ENCODE measurements around the gene SPIN2A.
A peak's percentile ranks its signal among the peaks of the same experiment; 100 is the strongest.
"Not testable (repeated sequence)": the region's sequence is repeated elsewhere in the genome, so short reads cannot be mapped to it uniquely, and the experiment has no call there.

The SPIN2A gene

GRCh38 chrX:57137073-57137472, at the start of gene SPIN2A:
TSS of gene SPIN2A (minus strand) at chrX:57137397. CDS start at chrX:57136597, 800 bp downstream.
- not testable (repeated sequence) for DNase-seq (ENCODE audit: low spot score)

DNA sequence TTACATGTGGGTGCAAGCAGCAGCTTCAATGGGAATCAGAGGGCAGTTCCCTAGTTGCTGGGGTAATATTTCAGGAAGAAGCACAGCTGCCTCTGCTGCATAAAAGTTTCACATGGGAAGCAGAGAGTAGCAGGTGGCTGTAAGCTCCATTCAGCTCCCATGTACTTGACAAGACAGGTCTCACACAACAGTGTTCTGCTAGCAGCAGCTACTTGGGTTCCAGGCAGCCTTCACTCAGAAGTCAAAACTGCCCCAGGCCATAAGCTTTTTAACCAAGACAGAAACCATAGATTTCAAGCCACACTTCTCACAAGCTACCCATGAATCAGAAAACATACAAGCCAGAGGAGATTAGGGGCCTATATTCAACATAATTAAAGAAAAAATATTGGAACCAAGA, 41.4 kb upstream of the SPIN2A start:
- no peak for DNase-seq (ENCODE audit: low spot score)

- DNase-seq (ENCODE audit: low spot score) = no peak
Measured at GRCh38 chrX:57177070-57177469, 39.9 kb upstream of the SPIN2A start.

- DNase-seq (ENCODE audit: low spot score) = no peak
Measured at GRCh38 chrX:57172544-57172943, 35.3 kb upstream of the SPIN2A start.

- DNase-seq (ENCODE audit: low spot score) = peak; percentile 30
Measured at GRCh38 chrX:57156397-57157049, 19.3 kb upstream of the SPIN2A start.

DNA sequence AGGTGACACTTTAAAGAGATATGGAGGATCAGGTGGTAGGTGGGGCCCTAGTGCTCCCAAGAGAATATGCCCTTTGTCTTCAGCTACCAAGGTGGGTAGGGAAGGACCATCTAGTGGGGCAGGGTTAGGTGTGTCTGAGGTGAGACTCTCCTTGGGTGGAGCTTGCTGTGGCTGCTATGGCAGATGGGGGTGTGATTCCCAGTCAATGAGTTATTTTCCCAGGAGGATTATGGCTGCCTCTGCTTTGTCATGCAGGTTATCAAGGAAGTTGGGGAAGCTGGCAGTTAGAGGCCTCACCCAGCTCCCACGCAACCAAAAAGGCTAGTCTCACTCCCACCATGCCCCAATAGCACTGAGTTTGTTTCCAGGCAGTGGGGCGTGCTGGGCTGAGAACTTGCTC, 18.0 kb upstream of the SPIN2A start:
- no peak for DNase-seq (ENCODE audit: low spot score)

GRCh38 chrX:57152222-57152621, 15.0 kb upstream of the SPIN2A start:
- not testable (repeated sequence) for DNase-seq (ENCODE audit: low spot score)

GRCh38 chrX:57138674-57139073, 1.5 kb upstream of the SPIN2A start:
- DNase-seq (ENCODE audit: low spot score) = no peak

- DNase-seq (ENCODE audit: low spot score) = no peak
Measured at GRCh38 chrX:57137501-57137900, 304 bp upstream of the SPIN2A start.

DNA sequence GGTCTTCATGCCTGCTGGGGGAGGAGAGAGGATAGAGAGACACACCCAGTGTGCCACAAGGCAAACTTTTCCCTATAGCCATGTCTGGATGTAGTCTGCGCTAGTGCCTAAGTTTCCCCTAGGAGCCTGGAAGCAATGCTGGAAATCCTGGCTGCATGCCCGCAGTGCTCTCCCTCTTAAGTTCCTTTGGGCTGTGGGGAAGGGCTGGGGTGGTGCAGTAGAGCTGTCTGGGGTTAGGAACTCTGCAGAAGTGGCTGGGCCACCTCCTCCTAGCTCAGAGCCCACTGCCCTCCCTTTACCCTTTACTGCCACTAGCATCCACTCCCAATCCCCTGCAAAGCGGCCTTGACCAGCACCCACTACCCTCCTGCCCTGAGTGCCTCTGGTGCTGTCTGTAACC, 608 bp downstream of the SPIN2A start:
- DNase-seq (ENCODE audit: low spot score) = not testable (repeated sequence)

DNA sequence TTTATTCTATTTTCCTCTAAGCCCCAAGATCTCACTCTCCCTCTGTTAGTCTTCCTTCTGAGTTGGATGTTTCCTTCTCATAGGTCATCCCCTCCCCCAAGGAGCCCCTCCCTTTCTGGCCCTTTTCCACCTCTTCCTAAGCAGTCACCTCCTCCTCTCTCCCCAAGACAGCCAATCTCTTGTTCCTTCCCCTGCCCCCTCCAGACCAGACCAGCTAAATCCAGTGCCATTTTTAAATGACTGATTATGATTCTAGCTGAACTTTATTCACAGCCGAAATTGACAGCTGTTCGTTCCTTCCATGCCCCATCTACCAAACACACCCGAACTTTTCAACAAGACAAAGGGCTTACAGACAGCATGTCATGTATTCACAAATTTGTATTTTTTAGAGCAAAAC, 1.9 kb downstream of the SPIN2A start:
- DNase-seq (ENCODE audit: low spot score) = no peak

- DNase-seq (ENCODE audit: low spot score) = no peak
Measured at GRCh38 chrX:57134702-57135101, 2.5 kb downstream of the SPIN2A start.

DNA sequence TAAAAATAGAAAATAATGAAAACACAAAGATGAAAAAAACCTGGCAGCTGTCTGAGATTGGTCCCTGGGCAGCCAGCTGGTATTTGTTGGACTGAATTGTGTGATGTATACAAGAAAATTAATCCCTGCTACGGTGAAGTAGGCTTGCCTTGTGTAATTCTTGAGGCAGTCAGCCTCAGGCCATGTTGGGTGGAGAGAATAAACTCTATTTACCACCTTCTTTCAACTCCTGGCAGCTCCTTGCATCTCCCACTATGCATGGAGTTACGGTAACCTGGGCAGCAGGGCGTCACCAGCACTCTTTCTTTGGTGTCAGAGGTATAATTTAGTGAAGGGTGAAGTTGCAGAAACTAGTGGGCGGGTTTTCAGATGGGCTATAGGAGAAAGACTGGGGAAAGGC, 3.5 kb downstream of the SPIN2A start:
- no peak for DNase-seq (ENCODE audit: low spot score)

GRCh38 chrX:57133284-57133683, 3.9 kb downstream of the SPIN2A start:
- not testable (repeated sequence) for DNase-seq (ENCODE audit: low spot score)

DNA sequence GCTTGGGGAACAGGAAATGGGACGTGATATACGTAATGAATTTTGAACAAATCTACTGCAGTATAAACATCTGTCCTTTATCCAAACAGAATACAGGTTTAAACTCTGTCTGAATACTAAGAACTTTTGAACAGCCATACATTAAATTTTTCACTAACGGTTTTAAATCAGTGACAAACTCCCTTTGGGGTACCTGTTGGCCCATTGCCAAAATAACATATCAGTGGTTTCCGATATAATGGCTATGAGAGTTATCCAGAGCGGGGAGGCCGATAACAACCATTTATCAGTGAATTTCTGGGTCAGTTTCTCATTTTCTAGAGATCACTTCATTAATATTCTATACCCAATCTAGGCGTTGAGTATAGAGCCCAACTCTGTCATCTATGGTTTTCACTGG, 5.2 kb downstream of the SPIN2A start:
- no peak for DNase-seq (ENCODE audit: low spot score)

DNA sequence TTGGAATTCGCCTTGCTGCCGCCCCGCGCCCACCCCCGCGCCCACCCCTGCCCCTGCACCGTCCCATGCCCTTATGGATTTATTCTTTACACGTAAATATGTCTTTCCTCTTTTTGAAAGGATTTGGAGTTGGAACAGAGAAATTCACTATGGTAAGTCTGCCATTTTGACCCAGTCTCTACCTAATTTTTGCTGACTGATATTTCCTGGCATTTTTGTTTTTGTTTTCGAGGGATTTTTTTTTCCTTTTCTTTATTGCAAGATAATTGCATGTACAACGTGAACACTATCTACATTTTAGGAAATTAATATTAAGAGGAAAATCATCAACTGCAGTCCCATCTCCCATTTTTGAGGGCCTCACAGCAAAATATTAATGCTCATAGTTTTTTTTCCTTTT, 15.4 kb downstream of the SPIN2A start:
- DNase-seq (ENCODE audit: low spot score) = no peak

DNA sequence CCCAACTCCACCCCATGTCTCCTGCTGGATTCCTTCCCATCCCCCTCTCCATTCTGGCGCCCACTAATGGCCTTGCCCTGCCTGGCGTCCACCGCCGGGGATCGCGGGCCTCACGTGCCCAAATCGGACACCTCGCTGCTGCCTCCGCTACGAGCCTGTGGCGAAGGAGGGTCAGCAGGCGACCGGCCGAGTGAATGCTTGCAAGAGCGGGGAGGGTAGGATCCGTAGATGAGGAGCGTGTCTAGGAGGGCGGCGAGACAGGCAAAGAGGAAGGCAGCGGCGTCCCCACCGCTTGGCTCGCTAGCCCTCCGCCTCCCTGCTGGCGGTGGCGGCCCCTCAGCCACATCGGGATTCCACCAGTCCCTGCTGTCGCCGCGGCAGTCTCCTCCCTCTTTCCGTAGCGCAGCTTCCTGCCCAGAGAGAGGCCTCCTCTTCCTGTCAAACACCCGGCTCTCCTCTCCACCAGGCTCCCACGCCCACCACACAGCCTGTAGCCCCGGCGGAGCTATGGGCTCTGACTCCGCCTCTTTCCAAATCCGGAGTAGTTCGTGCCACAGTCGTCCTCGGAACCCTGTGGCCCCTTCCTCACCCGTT, 15.9 kb downstream of the SPIN2A start, which contains the start of gene SPIN2B:
Gene SPIN2B, minus strand, starts transcription at position 387 of the 594 bp plus-strand sequence.
- peak; percentile 52 for DNase-seq (ENCODE audit: low spot score)

DNA sequence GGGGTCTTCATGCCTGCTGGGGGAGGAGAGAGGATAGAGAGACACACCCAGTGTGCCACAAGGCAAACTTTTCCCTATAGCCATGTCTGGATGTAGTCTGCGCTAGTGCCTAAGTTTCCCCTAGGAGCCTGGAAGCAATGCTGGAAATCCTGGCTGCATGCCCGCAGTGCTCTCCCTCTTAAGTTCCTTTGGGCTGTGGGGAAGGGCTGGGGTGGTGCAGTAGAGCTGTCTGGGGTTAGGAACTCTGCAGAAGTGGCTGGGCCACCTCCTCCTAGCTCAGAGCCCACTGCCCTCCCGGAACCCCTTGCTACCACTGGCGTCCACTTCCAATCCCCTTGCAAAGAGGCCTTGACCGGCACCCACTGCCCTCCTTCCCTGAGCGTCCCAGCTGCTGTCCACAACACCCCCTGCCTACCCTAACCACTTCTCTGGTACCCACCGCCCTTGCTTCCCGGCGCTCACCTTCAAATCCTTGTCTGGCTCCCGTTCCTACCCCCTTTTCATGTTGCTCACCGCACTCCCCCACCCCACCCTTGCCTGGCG, 16.5 kb downstream of the SPIN2A start:
- DNase-seq (ENCODE audit: low spot score) = not testable (repeated sequence)

DNA sequence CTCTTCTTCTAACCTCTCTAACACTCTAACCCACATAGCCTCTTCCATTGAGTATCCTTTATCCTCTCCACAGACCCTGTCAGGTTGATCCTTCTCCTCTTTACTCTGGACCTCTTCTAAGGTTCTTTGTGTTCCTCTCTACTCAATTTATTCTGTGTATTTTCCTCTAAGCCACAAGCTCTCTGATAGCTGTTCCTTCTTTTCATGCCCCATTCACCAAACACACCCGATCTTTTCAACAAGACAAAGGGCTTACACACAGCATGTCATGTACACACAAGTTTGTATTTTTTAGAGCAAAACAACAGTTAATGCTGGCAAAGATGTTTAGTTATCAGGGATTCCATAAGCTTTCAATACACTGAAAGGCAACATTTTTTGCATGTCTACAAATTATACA, 17.8 kb downstream of the SPIN2A start:
- no peak for DNase-seq (ENCODE audit: low spot score)

DNA sequence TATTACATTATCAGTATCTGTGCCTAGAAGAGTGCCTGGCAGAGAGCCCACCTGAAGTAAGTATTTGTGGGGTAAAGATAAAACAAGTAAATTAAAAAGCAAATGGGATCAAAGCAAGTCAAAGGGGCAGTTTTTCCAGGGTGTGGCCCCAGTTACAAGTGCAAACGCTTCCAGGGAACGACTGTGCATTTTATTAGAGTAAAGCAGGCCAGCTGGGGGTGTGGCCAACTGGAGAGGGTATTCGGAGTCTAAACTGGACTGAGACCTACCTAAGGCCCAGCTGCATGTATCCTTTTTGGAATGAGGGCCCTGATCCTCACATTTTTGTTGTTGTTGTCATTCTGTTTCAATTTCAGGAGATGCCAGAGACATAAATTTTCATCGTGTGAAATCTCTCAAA, 19.6 kb downstream of the SPIN2A start:
- not testable (repeated sequence) for DNase-seq (ENCODE audit: low spot score)

DNA sequence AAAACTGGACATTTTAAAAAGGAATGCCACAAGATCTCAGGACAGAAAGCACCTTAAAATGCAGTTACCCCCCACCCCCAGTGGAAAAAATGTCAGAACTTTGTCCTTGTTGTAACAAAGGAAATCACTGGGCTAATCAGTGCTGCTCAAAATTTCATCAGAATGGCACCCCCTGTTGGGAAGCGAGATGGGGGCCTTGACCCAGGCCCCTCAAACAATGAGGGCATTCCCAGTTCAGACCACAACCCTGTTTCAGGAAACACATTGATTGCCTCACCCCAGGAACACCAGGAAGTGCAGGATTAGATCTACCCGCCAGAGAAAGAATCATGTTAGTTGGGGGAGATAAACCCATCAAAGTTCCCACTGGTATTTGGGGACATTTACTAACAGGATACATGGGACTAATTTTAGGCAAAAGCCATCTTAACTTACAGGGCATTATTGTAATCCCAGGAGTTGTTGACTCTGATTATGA, 32.2 kb downstream of the SPIN2A start:
- no peak for DNase-seq (ENCODE audit: low spot score)

DNA sequence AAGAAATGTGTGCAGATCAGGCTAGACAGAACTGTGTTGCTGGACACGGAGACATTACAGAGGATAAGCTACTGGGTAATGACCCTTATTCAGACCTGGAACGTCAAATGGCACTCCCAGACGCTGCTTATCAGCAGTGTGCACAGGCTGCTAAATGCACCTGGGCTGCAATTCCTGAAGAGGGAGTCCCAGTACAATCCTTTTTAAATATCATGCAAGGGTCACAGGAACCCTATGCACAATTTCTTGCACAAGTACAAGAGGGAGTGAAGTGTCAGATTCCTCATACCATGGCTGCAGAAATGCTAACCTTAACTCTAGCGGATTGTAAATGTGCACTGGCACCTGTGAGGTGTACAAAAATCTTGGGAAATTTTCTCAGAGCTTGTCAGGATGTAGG, 32.8 kb downstream of the SPIN2A start:
- no peak for DNase-seq (ENCODE audit: low spot score)

DNA sequence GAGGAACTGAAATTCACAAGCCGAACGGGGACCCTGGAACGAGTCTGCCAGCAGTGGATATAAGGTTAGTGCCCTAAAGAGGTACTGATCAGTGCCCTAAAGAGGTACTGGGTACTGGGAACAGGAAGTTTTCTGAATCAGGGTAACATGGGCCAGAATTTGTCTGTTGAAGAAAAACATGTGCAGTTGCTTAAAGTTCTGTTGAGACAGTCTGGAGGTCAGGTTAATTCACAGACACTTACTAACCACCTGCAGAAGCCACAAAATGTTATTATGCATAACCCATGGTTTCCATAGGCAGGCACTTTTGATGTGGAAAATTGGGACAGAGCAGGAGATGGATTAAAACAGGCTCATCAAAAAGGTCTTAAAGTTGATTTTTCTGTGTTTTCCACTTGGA, 33.7 kb downstream of the SPIN2A start:
- no peak for DNase-seq (ENCODE audit: low spot score)

DNA sequence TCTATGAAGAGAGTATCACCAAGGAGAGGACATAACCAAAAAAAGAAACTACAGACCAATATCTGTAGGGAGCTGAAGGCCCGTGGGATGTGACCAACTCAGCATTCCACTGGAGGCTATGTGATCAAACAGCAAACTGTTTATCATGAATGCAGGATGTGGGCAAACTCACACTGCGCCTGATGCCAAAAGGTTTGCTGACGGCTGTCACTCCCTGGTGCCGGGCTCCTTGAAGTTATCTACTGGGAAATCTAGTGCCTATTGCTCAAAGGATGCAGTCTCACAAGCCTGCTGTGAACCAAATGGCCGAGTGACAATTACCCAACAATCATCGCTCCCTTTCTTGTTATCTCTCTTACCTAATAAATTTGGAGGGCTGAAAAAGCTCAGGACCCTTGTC, 34.3 kb downstream of the SPIN2A start:
- DNase-seq (ENCODE audit: low spot score) = not testable (repeated sequence)
